Neural cell (in vitro differentiated cells): ENCODE results near the gene OSTC. TPM values are rescaled to one million over a fixed set of nuclear protein-coding genes. Genes with fewer than 3 reads are reported as not detected.

Experiments
- polyA plus RNA-seq: library from polyadenylated mRNA; depleted of rRNA; stranded (reverse); fragments of >200 nt; gene quantifications from 2 replicates; pipeline ENCODE4 v1.2.3, GENCODE V29; 2014
- small RNA-seq, 3 experiments: library from RNA; depleted of rRNA; stranded (forward); fragments of <200 nt; gene quantifications; one replicate each; pipeline ENCODE3, GENCODE V24; 2012

The OSTC gene
- polyA plus RNA-seq, 1 donor from 2014 or later = 128 TPM

Small RNA genes lying within 50 kb of the gene (small RNA-seq; reads per million reads assigned to genes)
- 0.23 to 0.73 (median 0.42) reads per million in 3 experiments for gene RNU6-431P

Other genes starting within 250 kb of the OSTC start
- 2,264 and 2,458 TPM in 2 replicates for gene RPL34, start 30.0 kb upstream of the OSTC start, polyA plus RNA-seq
- 0.45 TPM in 1 of 2 replicates, not detected in the other for gene ETNPPL, start 112.5 kb downstream of the OSTC start, polyA plus RNA-seq